Hepatocyte (in vitro differentiated cells): ENCODE measurements around the gene RNASE11. TPM values are rescaled to one million over a fixed set of nuclear protein-coding genes. Genes with fewer than 3 reads are reported as not detected.
"Not testable (repeated sequence)": the region's sequence is repeated elsewhere in the genome, so short reads cannot be mapped to it uniquely, and the experiment has no call there.

ENCODE experiments used
- DNase-seq: peaks from one replicate; pipeline ENCODE4 v3.0.0-alpha.2; 2016; ENCODE audit warnings: low spot score
- H2AFZ ChIP-seq: fragments of 200-600 bp; sonication (generic); 2 replicates; pipeline ENCODE4 v1.6.0; 2016; ENCODE audit warnings: antibody characterized with exemption, mild to moderate bottlenecking
- H3K27ac ChIP-seq: fragments of 200-600 bp; sonication (generic); 2 replicates; pipeline ENCODE4 v1.5.1; 2016; ENCODE audit warnings: mild to moderate bottlenecking
- H3K27me3 ChIP-seq: fragments of 200-600 bp; sonication (generic); 2 replicates; pipeline ENCODE4 v1.6.1; 2016
- H3K36me3 ChIP-seq: fragments of 200-600 bp; sonication (generic); replicated peaks from 2 replicates; pipeline ENCODE4 v1.5.1; 2016; ENCODE audit warnings: low read depth; ENCODE audit not compliant: insufficient read depth
- H3K4me1 ChIP-seq: fragments of 200-600 bp; sonication (generic); 2 replicates; pipeline ENCODE4 v1.5.1; 2016; ENCODE audit warnings: mild to moderate bottlenecking, moderate library complexity; ENCODE audit not compliant: insufficient read depth
- H3K4me2 ChIP-seq: fragments of 200-600 bp; sonication (generic); 2 replicates; pipeline ENCODE4 v1.6.0; 2016
- H3K4me3 ChIP-seq: fragments of 200-600 bp; sonication (generic); 2 replicates; pipeline ENCODE4 v1.5.1; 2016; ENCODE audit warnings: mild to moderate bottlenecking
- H3K79me2 ChIP-seq: fragments of 200-600 bp; sonication (generic); 2 replicates; pipeline ENCODE4 v1.6.0; 2017; ENCODE audit warnings: mild to moderate bottlenecking
- H3K9me2 ChIP-seq: fragments of 200-600 bp; sonication (generic); replicated peaks from 2 replicates; pipeline ENCODE4 v1.6.0; 2017; ENCODE audit warnings: mild to moderate bottlenecking; ENCODE audit not compliant: insufficient read depth
- H3K9me3 ChIP-seq: fragments of 200-600 bp; sonication (generic); 2 replicates; pipeline ENCODE4 v1.5.1; 2016; ENCODE audit warnings: low read depth, mild to moderate bottlenecking
- H4K20me1 ChIP-seq: fragments of 200-600 bp; sonication (generic); 2 replicates; pipeline ENCODE4 v1.6.0; 2016; ENCODE audit warnings: mild to moderate bottlenecking; ENCODE audit not compliant: insufficient read depth, poor library complexity, severe bottlenecking
- EZH2 ChIP-seq: fragments of 200-600 bp; sonication (generic); IDR thresholded peaks from 2 replicates; pipeline ENCODE4 v1.6.1; 2016; ENCODE audit warnings: antibody characterized with exemption, mild to moderate bottlenecking, borderline replicate concordance
- EZH2phosphoT487 ChIP-seq: fragments of 200-600 bp; sonication (generic); IDR thresholded peaks from one replicate; pipeline ENCODE4 v1.6.1; 2018; ENCODE audit warnings: antibody characterized with exemption, mild to moderate bottlenecking, low read depth, moderate library complexity; ENCODE audit not compliant: unreplicated experiment, severe bottlenecking
- WGBS: methylation state at CpG from one replicate; pipeline ENCODE4 v1.1.6; 2016; ENCODE audit warnings: low lambda C conversion rate; ENCODE audit errors: missing lambda C conversion rate; 5-methylcytosine and 5-hydroxymethylcytosine counted together
- polyA plus RNA-seq: library from polyadenylated mRNA; unstranded; fragments of >200 nt; fragmentation: Nextera tagmentation; extraction: Ambion mirVana; gene quantifications from 2 replicates; pipeline ENCODE4 v1.2.1, GENCODE V29; 2016
- total RNA-seq: library from RNA; depleted of rRNA; stranded (reverse); fragments of >200 nt; gene quantifications from 2 replicates; pipeline ENCODE4 v1.2.3, GENCODE V29; 2014
- TF ChIP-seq, protein P1 (sequence below): fragments of 200-600 bp; sonication (generic); IDR thresholded peaks from 2 replicates; pipeline ENCODE4 v1.5.1; 2016; ENCODE audit warnings: antibody characterized with exemption, mild to moderate bottlenecking; ENCODE audit not compliant: poor library complexity

The RNASE11 gene
- total and polyA plus RNA-seq, 2 experiments from 2014 or later = not detected

DNA sequence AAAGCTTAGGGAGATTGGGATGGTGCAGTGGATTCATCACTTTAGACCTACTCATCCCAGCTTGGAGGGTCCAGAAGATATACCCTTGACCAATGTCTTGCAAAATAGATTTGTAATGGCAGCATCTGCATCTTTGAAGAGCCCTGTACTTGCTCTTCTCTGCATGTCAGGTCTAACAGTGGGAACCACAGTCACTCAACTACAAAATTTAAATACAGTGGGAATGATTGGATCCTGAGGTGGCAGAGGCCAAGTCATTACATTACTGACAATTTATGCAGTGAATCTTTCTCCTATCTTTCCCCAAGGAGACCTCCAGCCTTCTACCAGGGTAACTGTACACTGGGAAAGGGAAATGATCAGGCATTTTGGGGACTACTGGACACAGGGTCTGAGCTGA lies 18.7 kb downstream of the RNASE11 start:
- TF ChIP-seq EZH2phosphoT487 (no peak), EZH2 (no peak)
- Histone ChIP-seq H3K4me3 (no peak overlapping the region), H4K20me1 (no peaks in the 10 kb centered on the region), H3K9me3 (no peaks in the 10 kb centered on the region), H3K9me2 (no peaks in the 10 kb centered on the region), H2AFZ (no peak overlapping the region), H3K27ac (no peak overlapping the region), H3K4me2 (no peak overlapping the region), H3K27me3 (no peaks in the 10 kb centered on the region), H3K4me1 (no peaks in the 10 kb centered on the region), H3K36me3 (no peaks in the 10 kb centered on the region), H3K79me2 (no peaks in the 10 kb centered on the region)
- no peak for DNase-seq

DNA sequence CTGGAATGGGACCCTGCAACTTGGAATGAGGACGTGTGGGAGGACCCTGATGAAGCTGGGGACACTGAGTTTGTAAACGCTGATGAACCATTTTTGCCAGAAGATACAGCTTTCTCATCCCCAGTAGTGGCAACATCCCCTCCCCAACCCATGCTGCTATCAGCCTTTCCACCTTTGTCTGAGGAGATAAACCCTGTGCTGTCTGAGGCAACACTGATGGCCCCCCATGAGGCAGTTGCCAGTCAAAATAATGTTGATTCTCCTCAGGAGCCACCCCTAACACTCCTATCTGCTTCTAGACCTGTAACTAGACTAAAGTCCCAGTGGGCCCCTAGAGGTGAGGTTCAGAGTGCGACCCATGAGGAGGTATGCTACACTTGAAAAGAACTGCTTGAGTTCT lies 19.4 kb downstream of the RNASE11 start:
- Histone ChIP-seq H3K27ac (no peak overlapping the region), H3K27me3 (no peaks in the 10 kb centered on the region), H2AFZ (no peak overlapping the region), H3K79me2 (no peaks in the 10 kb centered on the region), H3K9me2 (no peaks in the 10 kb centered on the region), H3K36me3 (no peaks in the 10 kb centered on the region), H3K4me3 (no peak overlapping the region), H3K4me2 (no peak overlapping the region), H3K9me3 (no peaks in the 10 kb centered on the region), H3K4me1 (no peaks in the 10 kb centered on the region), H4K20me1 (no peaks in the 10 kb centered on the region)
- 86% methylated on average over 3 of the region's 3 CpGs for WGBS
- TF ChIP-seq, protein P1, sequence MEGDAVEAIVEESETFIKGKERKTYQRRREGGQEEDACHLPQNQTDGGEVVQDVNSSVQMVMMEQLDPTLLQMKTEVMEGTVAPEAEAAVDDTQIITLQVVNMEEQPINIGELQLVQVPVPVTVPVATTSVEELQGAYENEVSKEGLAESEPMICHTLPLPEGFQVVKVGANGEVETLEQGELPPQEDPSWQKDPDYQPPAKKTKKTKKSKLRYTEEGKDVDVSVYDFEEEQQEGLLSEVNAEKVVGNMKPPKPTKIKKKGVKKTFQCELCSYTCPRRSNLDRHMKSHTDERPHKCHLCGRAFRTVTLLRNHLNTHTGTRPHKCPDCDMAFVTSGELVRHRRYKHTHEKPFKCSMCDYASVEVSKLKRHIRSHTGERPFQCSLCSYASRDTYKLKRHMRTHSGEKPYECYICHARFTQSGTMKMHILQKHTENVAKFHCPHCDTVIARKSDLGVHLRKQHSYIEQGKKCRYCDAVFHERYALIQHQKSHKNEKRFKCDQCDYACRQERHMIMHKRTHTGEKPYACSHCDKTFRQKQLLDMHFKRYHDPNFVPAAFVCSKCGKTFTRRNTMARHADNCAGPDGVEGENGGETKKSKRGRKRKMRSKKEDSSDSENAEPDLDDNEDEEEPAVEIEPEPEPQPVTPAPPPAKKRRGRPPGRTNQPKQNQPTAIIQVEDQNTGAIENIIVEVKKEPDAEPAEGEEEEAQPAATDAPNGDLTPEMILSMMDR = no peak
- TF ChIP-seq EZH2 (no peak), EZH2phosphoT487 (no peak)
- no peak for DNase-seq

DNA sequence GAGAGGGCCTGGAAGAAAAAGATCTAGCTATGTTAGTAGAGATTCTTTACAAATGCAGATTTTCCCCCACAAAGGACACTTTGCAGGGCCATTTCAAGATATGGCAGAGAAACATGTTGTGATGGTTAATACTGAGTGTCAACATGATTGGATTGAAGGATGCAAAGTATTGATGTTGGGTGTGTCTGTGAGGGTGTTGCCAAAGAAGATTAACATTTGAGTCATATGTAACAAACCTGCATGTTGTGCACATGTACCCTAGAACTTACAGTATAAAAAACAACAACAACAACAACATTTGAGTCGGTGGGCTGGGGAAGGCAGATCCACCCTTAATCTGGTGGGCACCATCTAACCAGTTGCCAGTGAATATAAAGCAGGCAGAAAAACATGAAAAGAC lies 20.6 kb downstream of the RNASE11 start:
- H3K36me3 ChIP-seq, H3K4me3 ChIP-seq, DNase-seq, H3K27ac ChIP-seq, H3K4me2 ChIP-seq, H3K79me2 ChIP-seq, H3K4me1 ChIP-seq, H3K27me3 ChIP-seq, H3K9me2 ChIP-seq, H2AFZ ChIP-seq, H4K20me1 ChIP-seq, H3K9me3 ChIP-seq: not testable (repeated sequence)
- 83% methylated on average over 1 of the region's 1 CpG for WGBS

DNA sequence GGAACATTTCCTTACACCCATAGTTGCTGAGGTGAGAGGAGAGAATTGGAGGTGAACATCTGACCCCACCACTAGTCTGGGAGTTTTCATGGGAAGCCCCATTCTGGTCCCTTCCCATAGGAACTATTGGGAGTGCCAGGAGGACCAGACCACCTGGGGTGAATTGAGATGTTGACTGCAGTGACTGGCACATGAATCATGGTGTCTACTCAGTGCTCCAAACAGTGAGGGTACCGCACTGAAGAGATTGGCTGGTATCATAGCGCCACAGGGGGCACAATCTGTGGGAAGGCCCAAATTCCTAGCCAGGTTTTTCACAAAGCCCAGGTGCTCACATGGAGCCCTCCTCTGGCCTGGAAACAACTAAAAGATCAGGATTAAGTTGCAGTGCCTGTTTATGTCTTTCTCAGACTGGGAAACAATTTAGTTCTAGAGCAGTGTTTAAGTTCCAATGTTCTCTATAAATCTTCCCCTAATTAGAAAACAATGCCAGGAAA lies 23.3 kb downstream of the RNASE11 start:
- no peaks in the 10 kb centered on the region for H3K27me3 ChIP-seq
- H3K36me3 ChIP-seq = no peaks in the 10 kb centered on the region
- H3K4me1 ChIP-seq = no peaks in the 10 kb centered on the region
- no peak overlapping the region for H3K27ac ChIP-seq
- H2AFZ ChIP-seq = no peak overlapping the region
- H3K9me2 ChIP-seq = no peaks in the 10 kb centered on the region
- TF ChIP-seq EZH2 (no peak), EZH2phosphoT487 (no peak)
- TF ChIP-seq, protein P1 = no peak
- no peak for DNase-seq
- H3K4me3 ChIP-seq = no peak overlapping the region
- no peaks in the 10 kb centered on the region for H3K79me2 ChIP-seq
- no peak overlapping the region for H3K4me2 ChIP-seq
- no peaks in the 10 kb centered on the region for H4K20me1 ChIP-seq
- WGBS = 92% methylated on average over 2 of the region's 2 CpGs
- no peaks in the 10 kb centered on the region for H3K9me3 ChIP-seq
